Loucy (cell line): ENCODE data around the gene FIBIN.
"Not testable (repeated sequence)": the region's sequence is repeated elsewhere in the genome, so short reads cannot be mapped to it uniquely, and the experiment has no call there.

Source experiments
- CTCF ChIP-seq: fragments of 200-600 bp; sonication (generic); conservative IDR thresholded peaks from 2 replicates; pipeline ENCODE4 v1.5.1; 2014; ENCODE audit warnings: mild to moderate bottlenecking, antibody characterized with exemption, low read length
- EZH2phosphoT487 ChIP-seq: fragments of 200-600 bp; IDR thresholded peaks from 2 replicates; pipeline ENCODE4 v1.6.1; 2018; ENCODE audit warnings: antibody characterized with exemption, mild to moderate bottlenecking, moderate library complexity, borderline replicate concordance

- TF ChIP-seq CTCF, EZH2phosphoT487: not testable (repeated sequence)
Observed at GRCh38 chr11:26977209-26977608, 16.7 kb upstream of the FIBIN start.
